GM19463 (cell line): Measurements from ENCODE around the gene NUDT6.
A peak's percentile ranks its signal among the peaks of the same experiment; 100 is the strongest.
"Not testable (repeated sequence)": the region's sequence is repeated elsewhere in the genome, so short reads cannot be mapped to it uniquely, and the experiment has no call there.

Source experiments
- ATAC-seq: cut with Tn5 transposase; IDR thresholded peaks from one replicate; pipeline ENCODE4 v1.9.1; 2021; ENCODE audit warnings: mild to moderate bottlenecking, moderate library complexity; ENCODE audit not compliant: unreplicated experiment

NUDT6 gene

DNA sequence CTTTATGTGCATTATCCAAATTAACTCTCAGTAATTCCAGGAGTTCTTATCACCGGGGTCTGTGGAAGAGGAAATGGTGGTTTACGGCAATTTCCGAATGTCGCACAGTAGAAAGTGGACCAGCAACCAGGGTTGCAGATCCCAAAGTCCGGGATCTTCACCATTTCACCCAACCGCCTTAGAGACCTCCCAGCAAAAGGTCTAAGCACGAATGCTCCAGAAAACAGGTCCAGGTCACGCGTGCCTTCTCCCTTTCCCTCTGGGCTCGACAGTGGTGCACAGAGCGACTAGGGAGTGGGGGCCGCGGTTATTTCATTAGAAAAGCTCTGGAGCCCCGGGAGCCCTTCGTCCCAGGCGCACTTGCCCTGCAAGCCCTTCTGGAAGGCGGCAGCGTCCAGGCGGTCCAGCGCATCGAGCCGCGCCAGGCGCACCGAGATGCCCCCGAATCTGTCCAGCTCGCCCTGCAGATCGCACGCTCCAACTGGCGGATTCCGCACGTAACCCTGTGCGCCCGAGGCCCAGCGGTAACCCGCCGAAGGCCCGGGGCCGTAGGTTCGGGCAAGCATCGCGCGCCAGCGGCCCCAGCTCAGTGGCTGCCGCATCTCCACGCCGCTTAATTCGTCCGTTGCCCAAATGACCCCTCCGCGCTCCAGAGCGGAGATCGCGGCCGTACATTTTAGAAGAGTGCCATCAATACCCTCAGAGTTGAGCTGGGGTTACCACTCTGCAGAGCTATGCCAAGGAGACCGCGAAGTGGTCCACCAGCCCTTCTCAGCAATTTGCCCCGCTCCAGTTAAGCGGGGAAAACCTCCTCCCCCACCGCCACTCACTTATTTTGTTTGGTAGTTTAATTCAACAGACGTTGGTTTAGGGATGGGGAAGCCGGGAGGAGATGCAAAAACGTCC is at the start of gene NUDT6:
Gene NUDT6 (minus strand): TSS at position 627 of the 906 bp plus-strand sequence. CDS start 25 bp downstream, at position 602.
- ATAC-seq: peak; percentile 66

GRCh38 chr4:122968227-122968812 is 45.9 kb upstream of the NUDT6 start:
- ATAC-seq: no peak

DNA sequence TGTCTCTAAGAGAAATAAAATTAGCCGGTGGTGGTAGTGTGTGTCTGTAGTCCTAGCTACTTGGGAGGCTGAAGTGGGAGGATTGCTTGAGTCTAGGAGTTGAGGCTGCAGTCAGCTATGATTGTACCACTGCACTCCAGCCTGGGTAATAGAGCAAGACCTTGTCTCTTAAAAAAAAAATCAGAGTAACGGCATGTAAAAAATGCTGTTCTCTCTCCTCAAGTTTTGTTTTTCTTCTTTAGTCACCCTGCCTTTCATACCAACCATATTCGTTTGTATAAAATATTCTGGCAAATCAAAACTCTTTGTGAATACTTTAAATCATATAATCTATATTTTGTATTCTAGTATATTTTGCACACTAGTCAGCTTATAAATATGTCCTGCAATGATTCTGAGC is 44.8 kb upstream of the NUDT6 start:
- no peak for ATAC-seq

DNA sequence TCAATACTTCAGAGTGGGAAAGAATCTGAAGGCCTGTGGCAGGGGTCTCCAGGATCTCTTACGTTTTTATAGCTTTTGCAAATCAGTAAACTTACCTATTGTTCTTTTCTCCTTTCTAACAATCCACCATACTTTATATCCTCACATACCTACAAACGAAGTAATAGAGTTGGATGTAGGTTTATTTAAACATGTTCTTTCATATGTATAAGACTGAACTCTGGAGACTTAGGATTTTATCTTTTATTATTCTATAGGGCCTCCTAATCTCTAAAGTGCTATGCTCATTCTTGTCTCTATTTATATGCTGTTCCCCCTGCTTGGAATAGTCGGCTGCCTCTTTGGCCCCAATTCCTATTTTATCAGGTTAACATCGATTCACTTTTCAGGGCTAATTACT is 43.8 kb upstream of the NUDT6 start:
- no peak for ATAC-seq

DNA sequence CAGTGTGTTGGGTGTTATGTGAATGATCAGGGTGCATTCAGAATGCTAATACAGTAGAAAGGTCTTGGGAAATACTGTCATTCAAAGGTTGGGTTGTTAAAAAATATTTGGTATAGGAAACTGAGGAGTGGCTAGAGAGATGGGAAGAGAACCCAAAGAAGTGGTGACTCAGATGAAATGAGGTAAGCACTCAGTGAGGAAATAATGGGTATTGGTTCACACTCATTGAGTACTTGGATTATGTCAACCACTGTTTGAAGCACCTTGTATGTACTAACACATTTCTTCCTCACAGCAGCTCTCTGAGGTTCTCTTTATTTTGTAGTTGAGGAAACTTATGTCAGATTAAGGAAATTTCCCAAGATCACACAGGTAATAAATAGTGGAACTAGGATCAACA is 40.8 kb upstream of the NUDT6 start:
- ATAC-seq: no peak

GRCh38 chr4:122960611-122961000 is 38.2 kb upstream of the NUDT6 start:
- ATAC-seq: no peak

GRCh38 chr4:122959981-122960610 is 37.7 kb upstream of the NUDT6 start:
- ATAC-seq: no peak

DNA sequence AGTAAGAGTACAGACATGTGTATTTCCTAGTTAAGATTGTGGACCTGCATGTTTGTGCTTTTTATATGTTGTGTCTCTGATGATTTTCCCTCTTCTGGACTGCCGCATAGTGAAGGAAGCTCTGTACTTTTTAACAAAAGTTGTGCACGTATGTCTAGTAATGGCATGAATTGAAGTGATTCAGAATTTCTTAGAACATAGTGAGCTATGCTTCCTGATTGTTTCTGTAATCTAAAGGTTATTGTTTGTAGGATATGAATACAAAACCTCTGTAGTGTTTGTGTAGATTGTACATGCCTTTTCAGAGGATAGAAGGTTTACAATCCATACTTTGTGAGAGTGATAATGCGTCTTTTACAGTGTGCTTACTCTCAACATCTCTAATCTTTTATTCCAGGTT is 37.0 kb upstream of the NUDT6 start:
- no peak for ATAC-seq

DNA sequence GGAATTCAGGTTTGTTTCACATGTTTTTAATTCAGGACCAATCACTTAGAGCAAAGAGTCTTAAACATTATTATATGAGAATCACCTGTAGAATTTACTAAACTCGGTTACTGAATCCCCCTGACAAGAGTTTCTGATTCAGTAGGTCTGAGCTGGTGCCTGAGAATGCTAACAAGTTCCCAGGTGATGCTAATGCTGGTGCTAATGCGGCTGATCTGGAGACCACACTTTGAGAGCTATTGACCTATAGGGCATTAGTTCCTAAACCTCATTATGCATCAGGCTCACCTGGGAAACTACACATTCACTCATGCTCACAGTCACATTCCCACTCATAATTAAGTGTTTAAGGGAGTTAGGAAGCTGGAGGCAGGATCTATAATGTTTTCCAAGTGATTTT is 36.1 kb upstream of the NUDT6 start:
- ATAC-seq: no peak

- ATAC-seq: no peak
Measured at GRCh38 chr4:122953924-122954323, 31.5 kb upstream of the NUDT6 start.

DNA sequence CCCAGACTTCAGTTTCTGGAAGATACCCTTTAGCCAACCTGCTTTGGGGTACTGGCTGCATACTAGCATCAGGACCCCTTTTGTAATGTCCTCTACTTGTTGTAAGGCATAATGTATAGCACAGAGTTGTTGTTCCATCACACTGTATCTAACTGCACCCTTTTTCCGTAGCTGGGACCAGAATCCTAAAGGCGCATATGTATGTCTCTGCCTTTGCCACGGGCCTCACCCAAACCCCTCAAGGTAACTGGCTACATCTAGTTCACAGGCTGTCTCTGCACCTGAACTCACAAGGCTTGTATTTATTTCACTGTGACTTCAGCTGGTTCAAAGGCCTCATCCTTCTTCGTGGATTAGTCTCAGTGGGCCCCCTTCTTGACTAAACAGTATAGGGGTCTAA is 29.6 kb upstream of the NUDT6 start:
- ATAC-seq: no peak

DNA sequence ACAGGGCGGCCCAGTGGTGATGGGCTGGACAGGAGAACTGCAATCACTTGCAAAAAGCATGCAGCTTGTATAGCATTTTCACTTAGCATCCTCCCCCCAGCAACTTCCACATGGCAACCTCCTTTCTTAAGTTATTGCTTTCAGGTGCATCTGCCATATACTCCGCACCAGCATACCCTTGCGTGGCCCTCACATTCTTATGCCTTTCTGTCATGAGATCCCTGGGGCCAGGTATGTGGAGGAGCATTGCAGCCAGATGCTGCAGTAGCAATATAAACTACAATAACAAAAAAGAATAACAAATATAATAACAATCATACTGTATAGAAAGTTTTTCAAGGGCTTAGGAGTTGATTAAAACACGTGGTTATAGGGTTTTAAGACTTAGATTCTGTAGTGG is 26.3 kb upstream of the NUDT6 start:
- ATAC-seq: no peak

DNA sequence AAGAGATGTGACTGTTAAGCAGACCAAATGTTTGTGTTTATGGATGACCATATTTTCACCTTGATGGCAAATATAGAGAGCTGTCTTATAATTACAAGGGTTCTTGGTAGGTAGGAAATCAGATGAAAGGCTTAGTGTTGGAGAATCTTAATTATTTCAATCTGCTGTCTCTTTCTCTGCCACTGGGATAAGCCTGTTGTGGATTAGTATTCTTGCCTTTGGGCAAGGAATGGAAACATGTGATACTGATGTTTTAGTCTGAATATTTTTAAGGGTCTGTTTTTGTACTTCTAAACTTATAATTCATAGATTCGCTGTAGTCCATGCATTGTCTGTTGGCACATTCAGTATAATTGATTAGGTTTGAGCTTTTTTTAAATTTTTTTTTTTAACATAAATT is 23.7 kb upstream of the NUDT6 start:
- no peak for ATAC-seq

DNA sequence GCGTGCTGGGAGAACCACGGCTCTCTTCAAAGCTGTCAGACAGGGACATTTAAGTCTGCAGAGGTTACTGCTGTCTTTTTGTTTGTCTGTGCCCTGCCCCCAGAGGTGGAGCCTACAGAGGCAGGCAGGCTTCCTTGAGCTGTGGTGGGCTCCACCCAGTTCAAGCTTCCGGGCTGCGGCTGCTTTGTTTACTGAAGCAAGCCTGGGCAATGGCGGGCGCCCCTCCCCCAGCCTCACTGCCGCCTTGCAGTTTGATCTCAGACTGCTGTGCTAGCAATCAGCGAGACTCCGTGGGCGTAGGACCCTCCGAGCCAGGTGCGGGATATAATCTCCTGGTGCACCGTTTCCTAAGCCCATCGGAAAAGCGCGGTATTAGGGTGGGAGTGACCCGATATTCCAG is 22.7 kb upstream of the NUDT6 start:
- not testable (repeated sequence) for ATAC-seq

GRCh38 chr4:122932763-122933162 is 10.4 kb upstream of the NUDT6 start:
- no peak for ATAC-seq

GRCh38 chr4:122930862-122931261 is 8.5 kb upstream of the NUDT6 start:
- ATAC-seq: no peak

DNA sequence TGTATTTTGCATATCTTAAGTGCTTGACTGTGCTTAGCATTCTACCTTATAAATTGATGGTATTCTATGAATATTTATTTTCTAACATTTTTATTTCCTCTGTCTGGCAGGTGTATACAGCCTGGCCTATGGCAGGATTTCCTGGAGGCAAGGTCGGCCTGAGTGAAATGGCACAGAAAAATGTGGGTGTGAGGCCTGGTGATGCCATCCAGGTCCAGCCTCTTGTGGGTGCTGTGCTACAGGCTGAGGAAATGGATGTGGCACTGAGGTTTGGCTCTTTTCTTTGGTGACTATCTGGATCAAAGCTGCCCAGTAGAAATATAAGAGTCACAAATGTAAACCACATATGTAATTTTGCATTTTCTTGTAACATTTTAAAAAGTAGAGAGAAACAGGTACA is 6.5 kb upstream of the NUDT6 start:
- no peak for ATAC-seq

DNA sequence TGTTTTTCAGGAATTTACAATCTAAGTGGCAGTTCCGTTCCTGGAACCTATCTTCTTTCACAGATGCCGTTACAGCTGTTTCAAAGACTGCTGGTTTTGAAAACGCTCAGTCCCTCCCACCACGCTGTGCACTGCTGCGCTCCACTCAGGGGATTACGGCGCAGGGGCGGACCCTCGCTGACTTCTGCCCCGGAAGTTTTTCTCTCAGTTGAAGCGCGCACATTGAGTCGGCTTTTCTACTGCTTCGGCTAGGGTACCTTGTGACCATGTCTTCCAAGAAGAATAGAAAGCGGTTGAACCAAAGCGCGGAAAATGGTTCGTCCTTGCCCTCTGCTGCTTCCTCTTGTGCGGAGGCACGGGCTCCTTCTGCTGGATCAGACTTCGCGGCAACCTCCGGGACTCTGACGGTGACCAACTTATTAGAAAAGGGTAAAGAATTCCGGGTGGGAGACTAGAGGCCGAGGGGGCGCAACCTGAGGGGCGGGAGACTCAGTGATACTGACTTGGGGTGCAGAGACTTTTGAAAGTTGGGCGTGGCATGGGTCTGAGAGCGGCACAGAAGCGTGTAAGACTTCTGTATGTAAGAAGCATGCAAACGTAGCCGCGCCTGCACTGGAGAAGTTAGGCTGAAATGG is 597 bp upstream of the NUDT6 start:
- ATAC-seq: peak; percentile 94

DNA sequence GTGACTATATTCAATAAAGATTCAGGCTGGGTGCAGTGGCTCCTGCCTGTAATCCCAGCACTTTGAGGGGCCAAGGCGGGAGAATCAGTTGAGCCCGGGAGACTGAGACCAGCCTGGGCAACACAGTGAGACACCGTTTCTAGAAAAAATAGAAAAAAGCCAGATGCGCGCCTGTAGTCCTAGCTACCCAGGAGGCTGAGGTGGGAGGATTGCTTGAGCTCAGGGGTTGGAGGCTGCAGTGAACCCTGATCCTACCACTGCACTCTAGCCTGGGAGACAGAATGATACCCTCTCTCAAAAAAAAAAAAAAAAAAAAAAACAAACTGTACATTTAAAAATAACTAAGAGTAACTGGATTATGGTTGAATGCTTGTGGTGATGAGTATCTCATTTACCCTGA is 1.1 kb downstream of the NUDT6 start:
- no peak for ATAC-seq

DNA sequence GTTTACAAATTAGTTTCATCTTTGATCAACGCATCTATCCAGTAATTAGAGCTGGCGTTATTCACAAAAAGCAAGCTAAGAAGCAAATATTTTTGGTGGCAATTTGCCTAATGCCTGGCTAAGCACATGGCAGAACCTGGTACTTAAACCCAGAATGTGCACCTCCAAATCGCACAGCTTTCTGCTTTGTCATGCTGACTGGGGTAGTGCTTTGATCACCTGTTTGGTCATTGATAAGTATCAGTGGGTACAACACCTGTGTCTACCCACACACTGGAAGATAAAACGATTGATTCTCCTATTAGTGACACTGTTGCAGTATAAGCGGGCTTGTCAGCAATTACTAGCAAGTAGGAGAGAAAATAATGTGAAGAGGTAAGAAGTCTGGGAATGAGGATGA is 1.9 kb downstream of the NUDT6 start:
- no peak for ATAC-seq

DNA sequence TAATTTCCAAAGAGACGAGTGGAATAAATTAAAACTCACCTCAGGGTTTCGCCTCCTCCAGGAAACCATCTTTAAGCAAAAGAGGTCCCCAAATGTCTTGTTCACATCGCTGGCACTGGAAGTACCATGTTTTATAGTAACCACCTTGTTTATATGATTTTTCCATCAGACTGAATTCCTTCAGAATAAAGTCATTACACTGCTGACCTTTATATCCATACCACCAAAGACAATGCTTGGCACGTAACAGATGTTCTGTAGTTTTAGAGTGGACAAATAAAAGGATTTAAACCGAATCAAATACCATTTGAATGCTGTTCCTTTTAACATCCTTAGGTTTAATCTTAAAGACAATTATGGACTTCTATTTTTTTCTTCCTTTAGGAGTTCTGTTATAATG is 4.7 kb downstream of the NUDT6 start:
- ATAC-seq: no peak

DNA sequence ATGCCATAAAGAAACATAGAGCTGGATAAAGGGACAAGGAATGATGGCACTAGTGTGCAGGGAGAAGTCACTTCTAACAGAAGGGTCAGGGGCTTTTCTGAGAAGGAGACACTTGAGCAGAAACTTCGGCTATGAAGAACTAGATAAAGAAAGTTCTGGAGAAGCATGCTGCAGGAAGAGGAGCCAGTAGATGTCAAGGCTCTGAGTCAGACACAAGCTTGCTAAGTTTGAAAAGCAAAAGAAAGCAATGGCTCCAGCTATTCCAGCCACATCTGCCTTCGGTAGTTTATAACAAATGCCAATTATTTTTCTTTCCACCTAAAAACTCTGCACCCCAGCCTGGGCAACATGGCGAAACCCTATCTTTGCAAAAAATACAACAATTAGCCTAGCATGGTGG is 7.5 kb downstream of the NUDT6 start:
- no peak for ATAC-seq
